Measurements from ENCODE around the gene C11orf16. TPM values are rescaled to one million over a fixed set of nuclear protein-coding genes. Genes with fewer than 3 reads are reported as not detected.

C11orf16 gene
- total RNA-seq, 1 experiment from 2014 or later, result not detected

DNA sequence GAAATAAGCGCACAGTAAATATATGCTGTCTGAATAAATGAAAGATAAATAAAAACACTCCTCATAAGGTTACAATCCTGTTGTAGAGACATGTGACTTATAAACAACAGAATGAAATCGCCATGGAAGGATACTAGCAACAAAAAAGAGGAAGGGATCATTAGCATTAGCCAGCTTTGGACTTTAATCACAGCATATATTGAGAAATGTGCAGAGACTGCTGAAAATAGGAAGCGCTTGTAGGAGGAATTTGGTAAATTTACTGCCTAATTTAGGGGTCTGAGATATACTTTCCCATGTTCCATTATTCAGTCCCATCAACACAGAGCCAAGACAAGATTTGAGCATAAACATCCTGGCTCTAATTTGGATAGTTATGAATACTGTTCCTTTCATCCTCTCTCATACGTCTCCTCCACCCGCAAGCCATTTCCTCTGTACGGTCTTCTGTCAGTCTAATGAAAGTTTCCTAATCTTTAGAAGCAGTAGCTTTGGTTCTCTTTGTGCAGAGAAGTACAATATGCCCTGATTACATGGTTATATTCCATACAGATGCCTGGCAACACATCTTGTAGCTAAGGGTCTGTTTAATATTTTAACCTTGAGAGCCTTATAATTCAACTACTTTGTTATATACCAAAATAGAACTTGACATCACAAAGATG, 58.9 kb downstream of the C11orf16 start:
- H3K36me3 ChIP-seq (ENCODE audit: control insufficient read depth, insufficient read depth, low read length), result no peaks in the 10 kb centered on the region
- no peaks in the 10 kb centered on the region for H3K27me3 Mint-ChIP-seq (ENCODE audit: insufficient read depth, unreplicated experiment)
- TF ChIP-seq, protein P1, sequence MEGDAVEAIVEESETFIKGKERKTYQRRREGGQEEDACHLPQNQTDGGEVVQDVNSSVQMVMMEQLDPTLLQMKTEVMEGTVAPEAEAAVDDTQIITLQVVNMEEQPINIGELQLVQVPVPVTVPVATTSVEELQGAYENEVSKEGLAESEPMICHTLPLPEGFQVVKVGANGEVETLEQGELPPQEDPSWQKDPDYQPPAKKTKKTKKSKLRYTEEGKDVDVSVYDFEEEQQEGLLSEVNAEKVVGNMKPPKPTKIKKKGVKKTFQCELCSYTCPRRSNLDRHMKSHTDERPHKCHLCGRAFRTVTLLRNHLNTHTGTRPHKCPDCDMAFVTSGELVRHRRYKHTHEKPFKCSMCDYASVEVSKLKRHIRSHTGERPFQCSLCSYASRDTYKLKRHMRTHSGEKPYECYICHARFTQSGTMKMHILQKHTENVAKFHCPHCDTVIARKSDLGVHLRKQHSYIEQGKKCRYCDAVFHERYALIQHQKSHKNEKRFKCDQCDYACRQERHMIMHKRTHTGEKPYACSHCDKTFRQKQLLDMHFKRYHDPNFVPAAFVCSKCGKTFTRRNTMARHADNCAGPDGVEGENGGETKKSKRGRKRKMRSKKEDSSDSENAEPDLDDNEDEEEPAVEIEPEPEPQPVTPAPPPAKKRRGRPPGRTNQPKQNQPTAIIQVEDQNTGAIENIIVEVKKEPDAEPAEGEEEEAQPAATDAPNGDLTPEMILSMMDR (IDR thresholded peaks at IDR 0.05; ENCODE audit: insufficient read depth in 1 of 2, low read depth in 1 of 2, low read length in 1 of 2, severe bottlenecking in 1 of 2, unreplicated experiment in 1 of 2), result no peak
- H3K9me3 Mint-ChIP-seq (ENCODE audit: unreplicated experiment), result no peaks in the 10 kb centered on the region
- H3K4me1 ChIP-seq, result peaks cover 12% of the 10 kb centered on the region; the same call in 1 of the 2 replicates
- POLR2A ChIA-PET, result no interaction called here
- DNase-seq, result no peak
- no peak overlapping the region for H3K4me3 Mint-ChIP-seq (ENCODE audit: unreplicated experiment)
- no TSS peak for BruUV-seq (replicated peaks)
- no peaks in the 10 kb centered on the region for H3K27me3 ChIP-seq (replicated peaks; ENCODE audit: control insufficient read depth, insufficient read depth, low read length)
- no peaks in the 10 kb centered on the region for H3K36me3 Mint-ChIP-seq (ENCODE audit: insufficient read depth, unreplicated experiment)
- H3K4me1 Mint-ChIP-seq (ENCODE audit: low read depth, unreplicated experiment), result peaks cover 6% of the 10 kb centered on the region
- intact Hi-C loops (cut with micrococcal nuclease; ENCODE audit: unreplicated experiment), result no loop called here
- no peaks in the 10 kb centered on the region for H3K9me3 ChIP-seq
- CTCF ChIA-PET, result no interaction called here
- no peak overlapping the region for H3K27ac Mint-ChIP-seq (ENCODE audit: unreplicated experiment)
- no peak overlapping the region for H3K4me3 ChIP-seq (ENCODE audit: low read depth, low read length)

DNA sequence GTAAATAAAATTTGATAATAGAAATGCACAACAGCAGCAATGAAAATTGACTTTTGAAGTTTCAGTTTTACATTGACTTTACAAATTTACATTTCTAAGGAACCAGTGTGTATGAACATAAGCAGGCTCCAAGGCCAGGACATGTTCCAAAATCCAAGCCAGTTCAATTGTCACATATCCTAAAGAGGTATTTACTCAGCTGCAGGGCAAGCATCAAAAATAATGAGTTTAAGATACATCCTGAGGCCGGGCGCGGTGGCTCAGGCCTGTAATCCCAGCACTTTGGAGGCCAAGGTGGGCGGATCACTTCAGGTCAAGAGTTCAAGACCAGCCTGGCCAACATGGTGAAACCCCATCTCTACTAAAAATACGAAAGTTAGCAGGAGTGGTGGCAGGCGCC, 60.8 kb downstream of the C11orf16 start:
- DNase-seq, result no peak
- Mint-ChIP-seq H3K4me1 (ENCODE audit: low read depth, unreplicated experiment) (peaks cover 15% of the 10 kb centered on the region), H3K27me3 (ENCODE audit: insufficient read depth, unreplicated experiment) (no peaks in the 10 kb centered on the region), H3K27ac (ENCODE audit: unreplicated experiment) (no peak overlapping the region), H3K4me3 (ENCODE audit: unreplicated experiment) (peak overlapping the region; percentile 84), H3K9me3 (ENCODE audit: unreplicated experiment) (no peaks in the 10 kb centered on the region), H3K36me3 (ENCODE audit: insufficient read depth, unreplicated experiment) (no peaks in the 10 kb centered on the region)
- TF ChIP-seq, protein P1 (IDR thresholded peaks at IDR 0.05; ENCODE audit: insufficient read depth in 1 of 2, low read depth in 1 of 2, low read length in 1 of 2, severe bottlenecking in 1 of 2, unreplicated experiment in 1 of 2), result no peak
- ChIA-PET POLR2A (interaction anchor here (1.0 to 1.9 kb wide), 3 partner anchors 13 to 183 kb away, joined by 4 to 11 read pairs (median 8); partner anchors contain the start of gene TMEM9B), CTCF (interaction anchor here (0.7 kb wide), 1 partner anchor 183 kb away, joined by 3 read pairs; no protein-coding TSS in a partner anchor)
- H3K27me3 ChIP-seq (replicated peaks; ENCODE audit: control insufficient read depth, insufficient read depth, low read length), result no peaks in the 10 kb centered on the region
- no peaks in the 10 kb centered on the region for H3K36me3 ChIP-seq (ENCODE audit: control insufficient read depth, insufficient read depth, low read length)
- no TSS peak for BruUV-seq (replicated peaks)
- H3K4me1 ChIP-seq, result peaks cover 24% of the 10 kb centered on the region
- intact Hi-C loops (cut with micrococcal nuclease; ENCODE audit: unreplicated experiment), result loop anchor here (2.0 kb wide), 4 partner anchors 39 to 183 kb away; partner anchors contain the start of gene AKIP1
- no peak overlapping the region; the same call in 1 of the 2 replicates for H3K4me3 ChIP-seq (ENCODE audit: low read depth, low read length)
- H3K9me3 ChIP-seq, result no peaks in the 10 kb centered on the region

- Mint-ChIP-seq H3K9me3 (ENCODE audit: unreplicated experiment) (no peaks in the 10 kb centered on the region), H3K27me3 (ENCODE audit: insufficient read depth, unreplicated experiment) (no peaks in the 10 kb centered on the region), H3K4me1 (ENCODE audit: low read depth, unreplicated experiment) (peaks cover 15% of the 10 kb centered on the region), H3K27ac (ENCODE audit: unreplicated experiment) (peak overlapping the region; percentile 83), H3K36me3 (ENCODE audit: insufficient read depth, unreplicated experiment) (no peaks in the 10 kb centered on the region), H3K4me3 (ENCODE audit: unreplicated experiment) (peak overlapping the region; percentile 84)
- TF ChIP-seq, protein P1 (IDR thresholded peaks at IDR 0.05; ENCODE audit: insufficient read depth in 1 of 2, low read depth in 1 of 2, low read length in 1 of 2, severe bottlenecking in 1 of 2, unreplicated experiment in 1 of 2), result no peak
- no TSS peak for BruUV-seq (replicated peaks)
- POLR2A ChIA-PET, result interaction anchor here (0.8 to 1.9 kb wide), 5 partner anchors 12 to 183 kb away, joined by 3 to 11 read pairs (median 4); partner anchors contain the start of gene TMEM9B
- Histone ChIP-seq H3K4me1 (peaks cover 30% of the 10 kb centered on the region), H3K27me3 (replicated peaks; ENCODE audit: control insufficient read depth, insufficient read depth, low read length) (no peaks in the 10 kb centered on the region), H3K36me3 (ENCODE audit: control insufficient read depth, insufficient read depth, low read length) (no peaks in the 10 kb centered on the region), H3K4me3 (ENCODE audit: low read depth, low read length) (peak overlapping the region; percentile 70), H3K9me3 (no peaks in the 10 kb centered on the region)
- intact Hi-C loops (cut with micrococcal nuclease; ENCODE audit: unreplicated experiment), result loop anchor here (2.0 kb wide), 4 partner anchors 40 to 182 kb away; partner anchors contain the start of gene AKIP1
- CTCF ChIA-PET, result interaction anchor here (0.7 to 1.1 kb wide), 3 partner anchors 57 to 182 kb away, joined by 3 to 18 read pairs (median 4); no protein-coding TSS in a partner anchor
- DNase-seq, result peak; percentile 69
These were observed 61.5 kb downstream of the C11orf16 start for GRCh38 chr11:8871171-8871775.
